Measurements from ENCODE around the gene ANO2. TPM values are rescaled to one million over a fixed set of nuclear protein-coding genes. Genes with fewer than 3 reads are reported as not detected.

ANO2 gene
- total RNA-seq, 2 experiments from 2014 or later: not detected

GRCh38 chr12:5806371-5807089, 138.5 kb downstream of the ANO2 start:
- intact Hi-C loops (cut with DNase I, micrococcal nuclease): no loop called here

GRCh38 chr12:5803532-5803931, 141.5 kb downstream of the ANO2 start:
- Mint-ChIP-seq H3K27ac (no peak overlapping the region), H3K9me3 (ENCODE audit: low read depth) (no peaks in the 10 kb centered on the region), H3K27me3 (peaks cover 10% of the 10 kb centered on the region), H3K4me1 (no peaks in the 10 kb centered on the region), H3K36me3 (ENCODE audit: low read depth) (no peaks in the 10 kb centered on the region), H3K4me3 (no peak overlapping the region)
- CTCF ChIA-PET: interaction anchor here (0.8 to 1.4 kb wide), 2 partner anchors 10 to 149 kb away, joined by 3 to 4 read pairs; no protein-coding TSS in a partner anchor
- intact Hi-C loops (cut with DNase I, micrococcal nuclease): no loop called here
- no peak for ATAC-seq
- POLR2A ChIA-PET: no interaction called here
- DNase-seq: no peak

More at GRCh38 chr12:5806371-5807089, 138.5 kb downstream of the ANO2 start:
- Mint-ChIP-seq H3K36me3 (ENCODE audit: low read depth) (no peaks in the 10 kb centered on the region), H3K4me3 (no peak overlapping the region), H3K27me3 (peaks cover 10% of the 10 kb centered on the region), H3K9me3 (ENCODE audit: low read depth) (no peaks in the 10 kb centered on the region), H3K27ac (no peak overlapping the region), H3K4me1 (no peaks in the 10 kb centered on the region)
- ChIA-PET CTCF (interaction anchor here (1.5 kb wide), 1 partner anchor 10 kb away, joined by 3 read pairs; no protein-coding TSS in a partner anchor), POLR2A (no interaction called here)
- ATAC-seq: no peak
- DNase-seq: no peak

GRCh38 chr12:5798242-5799015, 146.6 kb downstream of the ANO2 start:
- Mint-ChIP-seq H3K27me3 (peaks cover 3% of the 10 kb centered on the region), H3K9me3 (ENCODE audit: low read depth) (no peaks in the 10 kb centered on the region), H3K4me1 (no peaks in the 10 kb centered on the region), H3K36me3 (ENCODE audit: low read depth) (no peaks in the 10 kb centered on the region), H3K4me3 (no peak overlapping the region), H3K27ac (no peak overlapping the region)
- CTCF ChIA-PET: interaction anchor here (1.3 kb wide), 1 partner anchor 11 kb away, joined by 3 read pairs; no protein-coding TSS in a partner anchor
- POLR2A ChIA-PET: no interaction called here
- no peak for DNase-seq
- no peak for ATAC-seq
- intact Hi-C loops (cut with DNase I, micrococcal nuclease): loop anchor here in 1 of 2 experiments (5.0 kb wide), 1 partner anchor 371 kb away; no protein-coding TSS in a partner anchor

GRCh38 chr12:5797661-5798060, 147.4 kb downstream of the ANO2 start:
- intact Hi-C loops (cut with DNase I, micrococcal nuclease): loop anchor here in 1 of 2 experiments (5.0 kb wide), 1 partner anchor 370 kb away; no protein-coding TSS in a partner anchor
- ChIA-PET POLR2A (no interaction called here), CTCF (no interaction called here)
- Mint-ChIP-seq H3K9me3 (ENCODE audit: low read depth) (no peaks in the 10 kb centered on the region), H3K36me3 (ENCODE audit: low read depth) (no peaks in the 10 kb centered on the region), H3K4me1 (no peaks in the 10 kb centered on the region), H3K4me3 (no peak overlapping the region), H3K27me3 (peaks cover 3% of the 10 kb centered on the region), H3K27ac (no peak overlapping the region)
- ATAC-seq (no peak), DNase-seq (no peak)

DNA sequence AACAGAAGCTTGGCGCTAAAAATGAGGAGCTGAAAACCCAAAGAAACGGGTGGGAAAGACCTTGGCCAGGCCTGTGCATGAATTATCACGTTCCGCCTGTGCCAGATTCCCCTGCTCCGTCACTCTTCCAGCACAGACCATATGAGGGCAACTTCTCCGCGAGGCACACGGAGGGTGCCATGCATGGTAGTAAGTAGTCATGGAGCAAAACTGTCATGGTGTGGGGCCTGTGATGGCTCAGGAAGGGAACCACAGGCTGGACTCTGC, 148.2 kb downstream of the ANO2 start:
- Mint-ChIP-seq H3K36me3 (ENCODE audit: low read depth) (no peaks in the 10 kb centered on the region), H3K4me1 (no peaks in the 10 kb centered on the region), H3K27me3 (peaks cover 3% of the 10 kb centered on the region), H3K4me3 (no peak overlapping the region), H3K9me3 (ENCODE audit: low read depth) (no peaks in the 10 kb centered on the region), H3K27ac (no peak overlapping the region)
- intact Hi-C loops (cut with DNase I, micrococcal nuclease): loop anchor here in 1 of 2 experiments (1.0 to 5.0 kb wide), 2 partner anchors 51 to 370 kb away; no protein-coding TSS in a partner anchor
- ChIA-PET POLR2A (no interaction called here), CTCF (interaction anchor here (0.6 to 0.9 kb wide), 3 partner anchors 10 to 114 kb away, joined by 3 to 4 read pairs (median 3); no protein-coding TSS in a partner anchor)
- DNase-seq (no peak), ATAC-seq (no peak)

DNA sequence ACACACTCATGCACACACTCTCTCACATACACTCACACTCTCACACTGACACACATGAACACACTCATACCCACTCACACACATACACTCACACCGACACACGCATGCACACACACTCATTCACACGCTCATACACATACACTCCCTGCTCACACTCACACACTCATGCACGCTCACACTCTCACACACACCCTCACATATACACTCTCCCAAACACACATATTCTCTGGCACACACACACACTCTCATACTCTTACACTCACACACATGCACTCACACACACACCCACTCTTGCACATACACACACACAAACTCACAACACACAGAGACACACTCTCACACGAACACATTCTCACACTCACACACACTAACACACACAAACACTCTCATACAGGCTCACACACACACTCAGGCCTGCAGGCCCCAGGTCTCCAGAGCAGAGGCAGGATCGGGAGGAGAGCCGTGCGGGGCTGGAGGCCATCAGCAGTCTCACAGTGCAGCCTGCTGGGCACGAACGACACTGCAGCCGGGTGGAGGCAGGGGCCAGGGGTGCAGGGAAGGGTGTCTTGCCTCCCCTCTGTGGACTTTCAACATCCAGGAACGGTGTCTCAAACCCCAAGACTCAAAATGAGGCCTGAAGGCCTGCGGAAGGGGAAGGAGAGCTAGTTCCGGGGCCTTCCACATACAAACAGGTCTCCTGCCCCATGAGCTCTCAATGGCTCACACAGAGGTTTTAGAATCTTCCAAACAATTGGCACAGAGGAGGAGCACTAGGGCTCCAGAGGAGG, 148.7 kb downstream of the ANO2 start:
- DNase-seq: peak; percentile 64
- CTCF ChIA-PET: interaction anchor here (0.6 to 0.9 kb wide), 4 partner anchors 11 to 232 kb away, joined by 3 to 4 read pairs (median 3); no protein-coding TSS in a partner anchor
- Mint-ChIP-seq H3K27ac (no peak overlapping the region), H3K9me3 (ENCODE audit: low read depth) (no peaks in the 10 kb centered on the region), H3K4me1 (no peaks in the 10 kb centered on the region), H3K4me3 (no peak overlapping the region), H3K36me3 (ENCODE audit: low read depth) (no peaks in the 10 kb centered on the region), H3K27me3 (peaks cover 3% of the 10 kb centered on the region)
- intact Hi-C loops (cut with DNase I, micrococcal nuclease): loop anchor here in 1 of 2 experiments (1.0 to 5.0 kb wide), 2 partner anchors 50 to 369 kb away; no protein-coding TSS in a partner anchor
- ATAC-seq: peak; percentile 57
- POLR2A ChIA-PET: no interaction called here

DNA sequence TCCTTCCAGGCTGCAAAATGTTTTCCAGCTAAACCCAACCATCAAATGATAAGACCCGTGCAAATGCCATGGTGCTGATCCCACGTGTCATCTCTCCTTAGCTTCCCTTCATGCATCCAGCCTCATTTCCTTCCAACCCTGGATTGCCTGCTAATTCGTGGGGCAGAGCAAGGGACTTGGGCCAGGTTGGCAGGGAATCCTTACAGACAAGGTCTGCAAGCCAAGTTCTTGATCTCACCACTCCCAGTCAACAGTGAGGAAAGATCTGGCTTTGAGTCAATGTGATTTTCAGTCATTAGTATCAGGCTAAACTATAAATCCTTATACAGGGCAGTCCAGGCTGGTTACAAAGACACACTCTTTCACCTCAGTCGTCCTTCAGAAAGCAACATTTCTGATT, 150.9 kb downstream of the ANO2 start:
- H3K4me3 Mint-ChIP-seq: no peak overlapping the region
- no peaks in the 10 kb centered on the region for H3K4me1 Mint-ChIP-seq
- ChIA-PET CTCF (interaction anchor here (1.5 kb wide), 1 partner anchor 49 kb away, joined by 3 read pairs; no protein-coding TSS in a partner anchor), POLR2A (no interaction called here)
- H3K27ac Mint-ChIP-seq: no peak overlapping the region
- DNase-seq: no peak
- H3K27me3 Mint-ChIP-seq: peaks cover 8% of the 10 kb centered on the region
- H3K9me3 Mint-ChIP-seq (ENCODE audit: low read depth): no peaks in the 10 kb centered on the region
- H3K36me3 Mint-ChIP-seq (ENCODE audit: low read depth): no peaks in the 10 kb centered on the region
- no peak for ATAC-seq
- intact Hi-C loops (cut with DNase I, micrococcal nuclease): no loop called here

GRCh38 chr12:5792343-5792742, 152.7 kb downstream of the ANO2 start:
- H3K36me3 Mint-ChIP-seq (ENCODE audit: low read depth): no peaks in the 10 kb centered on the region
- H3K4me3 Mint-ChIP-seq: no peak overlapping the region
- no peak for DNase-seq
- no peaks in the 10 kb centered on the region for H3K4me1 Mint-ChIP-seq
- ATAC-seq: no peak
- intact Hi-C loops (cut with DNase I, micrococcal nuclease): no loop called here
- ChIA-PET CTCF (interaction anchor here (0.7 to 1.6 kb wide), 5 partner anchors 10 to 937 kb away, joined by 3 to 9 read pairs (median 4); no protein-coding TSS in a partner anchor), POLR2A (no interaction called here)
- no peaks in the 10 kb centered on the region for H3K9me3 Mint-ChIP-seq (ENCODE audit: low read depth)
- no peak overlapping the region for H3K27ac Mint-ChIP-seq
- H3K27me3 Mint-ChIP-seq: peaks cover 10% of the 10 kb centered on the region

GRCh38 chr12:5789469-5789968, 155.5 kb downstream of the ANO2 start:
- DNase-seq (no peak), ATAC-seq (no peak)
- intact Hi-C loops (cut with DNase I, micrococcal nuclease): no loop called here
- H3K36me3 Mint-ChIP-seq (ENCODE audit: low read depth): no peaks in the 10 kb centered on the region
- peaks cover 10% of the 10 kb centered on the region for H3K27me3 Mint-ChIP-seq
- POLR2A ChIA-PET: no interaction called here
- no peaks in the 10 kb centered on the region for H3K4me1 Mint-ChIP-seq
- H3K4me3 Mint-ChIP-seq: no peak overlapping the region
- no peaks in the 10 kb centered on the region for H3K9me3 Mint-ChIP-seq (ENCODE audit: low read depth)
- no peak overlapping the region for H3K27ac Mint-ChIP-seq
- CTCF ChIA-PET: no interaction called here

GRCh38 chr12:5787828-5788227, 157.2 kb downstream of the ANO2 start:
- intact Hi-C loops (cut with DNase I, micrococcal nuclease): no loop called here
- Mint-ChIP-seq H3K4me3 (no peak overlapping the region), H3K36me3 (ENCODE audit: low read depth) (no peaks in the 10 kb centered on the region), H3K27ac (no peak overlapping the region), H3K4me1 (no peaks in the 10 kb centered on the region), H3K27me3 (peaks cover 10% of the 10 kb centered on the region), H3K9me3 (ENCODE audit: low read depth) (no peaks in the 10 kb centered on the region)
- POLR2A ChIA-PET: no interaction called here
- DNase-seq: no peak
- CTCF ChIA-PET: no interaction called here
- no peak for ATAC-seq

GRCh38 chr12:5785601-5786000, 159.5 kb downstream of the ANO2 start:
- Mint-ChIP-seq H3K36me3 (ENCODE audit: low read depth) (no peaks in the 10 kb centered on the region), H3K27me3 (peaks cover 10% of the 10 kb centered on the region), H3K9me3 (ENCODE audit: low read depth) (no peaks in the 10 kb centered on the region), H3K4me1 (no peaks in the 10 kb centered on the region), H3K27ac (no peak overlapping the region), H3K4me3 (no peak overlapping the region)
- CTCF ChIA-PET: interaction anchor here (0.7 kb wide), 1 partner anchor 269 kb away, joined by 3 read pairs; no protein-coding TSS in a partner anchor
- ATAC-seq (no peak), DNase-seq (no peak)
- intact Hi-C loops (cut with DNase I, micrococcal nuclease): no loop called here
- POLR2A ChIA-PET: no interaction called here

Data from activated CD4-positive, alpha-beta T cell treated with anti-CD3 and anti-CD28 coated beads for 36 hours (primary cell).